ENCODE measurements around the gene SLC46A3.

GRCh38 chr13:28730762-28731161, 12.0 kb upstream of the SLC46A3 start:
- no peak for TF ChIP-seq CTCF (IDR thresholded peaks at IDR 0.05)
- TF ChIP-seq MAX (IDR thresholded peaks at IDR 0.05): no peak
- no peak for TF ChIP-seq CBX8 (IDR thresholded peaks at IDR 0.05)
- TF ChIP-seq KDM5A (IDR thresholded peaks at IDR 0.05): no peak
- TF ChIP-seq EP300 (IDR thresholded peaks at IDR 0.05): no peak
- TF ChIP-seq POLR2A (IDR thresholded peaks at IDR 0.05; ENCODE audit: low read length): no peak
- no peak for TF ChIP-seq ZFP36 (IDR thresholded peaks at IDR 0.05; ENCODE audit: borderline replicate concordance, partially characterized antibody)
- TF ChIP-seq JUN (IDR thresholded peaks at IDR 0.05): no peak
